ENCODE measurements around the gene RNPEPL1.
A peak's percentile ranks its signal among the peaks of the same experiment; 100 is the strongest.

DNA sequence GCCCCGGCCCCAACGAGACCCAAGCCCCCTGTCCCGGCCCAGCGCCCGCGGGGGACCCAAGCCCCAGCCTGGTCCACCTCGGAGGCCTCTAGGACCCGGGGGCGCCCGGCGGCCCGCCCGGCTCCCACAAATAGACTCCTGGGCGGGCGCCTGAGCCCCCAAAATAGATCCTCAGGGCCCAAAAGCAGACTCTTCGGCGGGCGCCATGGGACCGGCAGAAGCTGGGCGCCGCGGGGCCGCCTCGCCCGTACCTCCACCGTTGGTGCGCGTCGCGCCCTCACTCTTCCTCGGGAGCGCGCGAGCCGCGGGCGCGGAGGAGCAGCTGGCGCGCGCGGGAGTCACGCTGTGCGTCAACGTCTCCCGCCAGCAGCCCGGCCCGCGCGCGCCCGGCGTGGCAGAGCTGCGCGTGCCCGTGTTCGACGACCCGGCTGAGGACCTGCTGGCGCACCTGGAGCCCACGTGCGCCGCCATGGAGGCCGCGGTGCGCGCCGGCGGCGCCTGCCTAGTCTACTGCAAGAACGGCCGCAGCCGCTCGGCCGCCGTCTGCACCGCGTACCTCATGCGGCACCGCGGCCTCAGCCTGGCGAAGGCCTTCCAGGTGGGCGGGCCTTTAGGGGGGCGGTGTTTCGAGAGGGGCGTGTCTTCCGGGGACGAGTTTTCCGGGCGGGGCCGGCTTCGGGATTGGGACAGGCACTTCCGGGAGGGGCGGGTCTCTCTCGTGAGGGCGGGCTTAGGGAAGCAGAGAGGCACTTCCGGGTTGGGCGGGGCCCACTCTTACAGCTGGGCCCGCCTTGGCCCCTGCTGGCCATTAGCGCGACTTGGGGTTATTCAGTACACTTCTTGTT lies 7.6 kb upstream of the RNPEPL1 start:
- TF ChIP-seq POLR2AphosphoS5 (IDR thresholded peaks at IDR 0.05; ENCODE audit: borderline replicate concordance, low read depth, low read length) (peak; percentile 93), EZH2 (IDR thresholded peaks at IDR 0.05) (no peak)

Data from SK-N-MC (cell line).